ENCODE measurements around the gene CFAP77. TPM values are rescaled to one million over a fixed set of nuclear protein-coding genes. Genes with fewer than 3 reads are reported as not detected.

CFAP77 gene
- total RNA-seq, 4 donors from 2014 or later, result 0.44 TPM; not detected in 3

DNA sequence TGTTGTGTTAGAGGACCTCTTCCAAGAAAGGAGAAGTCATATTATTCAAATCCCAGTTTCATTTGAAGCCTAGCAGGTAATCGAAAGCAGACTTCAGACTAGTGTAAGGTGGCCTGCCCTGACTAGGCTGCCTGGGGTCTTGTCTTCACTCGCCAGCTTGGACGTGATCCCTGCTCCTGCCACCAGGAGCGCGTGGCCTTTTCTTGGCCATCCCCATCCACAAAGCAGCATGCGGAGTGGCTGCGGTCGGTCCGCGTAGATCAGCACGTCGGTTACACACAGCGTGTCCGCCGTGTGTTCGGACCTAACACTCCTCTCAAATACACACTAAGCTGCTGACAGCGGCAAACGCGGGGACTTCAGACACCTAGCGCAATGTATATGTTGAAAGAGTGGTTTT lies 37.3 kb downstream of the CFAP77 start:
- no peak for DNase-seq
- Histone ChIP-seq H3K27me3 (no peaks in the 10 kb centered on the region), H3K4me3 (replicated peaks in 1 of 3) (no peak overlapping the region), H3K4me1 (no peaks in the 10 kb centered on the region), H3K9me3 (no peaks in the 10 kb centered on the region), H3K27ac (no peak overlapping the region), H3K36me3 (no peaks in the 10 kb centered on the region)
- intact Hi-C loops (cut with DNase I), result no loop called here
- TF ChIP-seq CTCF (IDR thresholded peaks at IDR 0.05) (no peak), POLR2A (IDR thresholded peaks at IDR 0.05) (no peak)
- 75 to 79% methylated on average over 19 to 20 of the region's 20 CpGs for WGBS, 2 donors

DNA sequence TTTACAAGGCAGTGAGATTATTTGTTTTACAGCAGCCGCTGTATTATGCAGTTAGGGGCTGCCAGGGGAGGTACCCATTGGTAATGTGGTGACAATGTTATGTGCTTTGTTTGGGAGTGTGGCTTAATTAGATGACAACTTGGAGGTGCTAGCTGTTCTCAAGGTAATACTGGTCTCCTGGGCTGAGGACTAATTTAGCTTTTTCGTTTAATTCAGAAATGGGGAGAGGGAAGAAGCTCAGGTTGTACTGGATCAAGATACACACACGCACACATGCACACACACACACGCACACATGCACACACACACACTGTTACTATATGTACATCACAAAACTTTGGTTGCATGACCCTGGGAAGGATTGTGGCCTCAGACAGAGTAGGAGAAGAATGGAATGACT lies 37.9 kb downstream of the CFAP77 start:
- H3K9me3 ChIP-seq, result no peaks in the 10 kb centered on the region
- H3K27ac ChIP-seq, result no peak overlapping the region
- intact Hi-C loops (cut with DNase I), result no loop called here
- TF ChIP-seq POLR2A (IDR thresholded peaks at IDR 0.05) (no peak), CTCF (IDR thresholded peaks at IDR 0.05) (no peak)
- H3K36me3 ChIP-seq, result no peaks in the 10 kb centered on the region
- H3K4me1 ChIP-seq, result no peaks in the 10 kb centered on the region
- H3K27me3 ChIP-seq, result no peaks in the 10 kb centered on the region
- H3K4me3 ChIP-seq (replicated peaks in 1 of 3), result no peak overlapping the region
- 87 to 94% methylated on average over 4 of the region's 4 CpGs for WGBS, 2 donors
- no peak for DNase-seq

GRCh38 chr9:132451276-132451675 lies 41.3 kb downstream of the CFAP77 start:
- DNase-seq, result no peak
- intact Hi-C loops (cut with DNase I), result no loop called here
- no peaks in the 10 kb centered on the region for H3K36me3 ChIP-seq
- no peaks in the 10 kb centered on the region for H3K27me3 ChIP-seq
- 78 to 93% methylated on average over 10 of the region's 10 CpGs for WGBS, 2 donors
- no peak for TF ChIP-seq CTCF (IDR thresholded peaks at IDR 0.05)
- TF ChIP-seq POLR2A (IDR thresholded peaks at IDR 0.05), result no peak
- no peak overlapping the region for H3K27ac ChIP-seq
- H3K4me1 ChIP-seq, result no peaks in the 10 kb centered on the region
- H3K4me3 ChIP-seq (replicated peaks in 1 of 3), result no peak overlapping the region
- no peaks in the 10 kb centered on the region for H3K9me3 ChIP-seq

DNA sequence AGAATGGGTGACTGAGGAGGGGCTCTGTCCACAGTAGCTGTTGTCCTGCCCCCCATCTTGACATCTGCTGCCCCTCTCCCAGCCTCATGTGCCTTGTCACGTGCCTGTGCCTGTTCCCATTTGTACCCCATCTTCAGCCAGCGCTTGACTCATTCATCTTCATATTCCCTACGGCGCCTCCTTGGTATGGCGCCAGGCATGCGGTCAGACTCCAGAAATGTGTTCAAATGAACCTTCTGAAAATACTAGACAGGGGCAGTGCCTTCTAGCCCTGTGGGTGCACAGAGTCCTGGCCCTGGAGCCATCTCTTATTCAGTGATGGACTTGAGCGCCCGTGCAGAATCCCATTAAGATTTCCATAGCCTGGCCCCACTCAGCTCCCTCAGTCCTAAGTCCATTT lies 46.2 kb downstream of the CFAP77 start:
- no peaks in the 10 kb centered on the region for H3K36me3 ChIP-seq
- TF ChIP-seq POLR2A (IDR thresholded peaks at IDR 0.05) (no peak), CTCF (IDR thresholded peaks at IDR 0.05) (no peak)
- no peak for DNase-seq
- intact Hi-C loops (cut with DNase I), result no loop called here
- WGBS, 2 donors, result 84 to 90% methylated on average over 8 of the region's 8 CpGs
- no peak overlapping the region for H3K27ac ChIP-seq
- no peaks in the 10 kb centered on the region for H3K9me3 ChIP-seq
- no peak overlapping the region for H3K4me3 ChIP-seq (replicated peaks in 1 of 3)
- H3K27me3 ChIP-seq, result no peaks in the 10 kb centered on the region
- H3K4me1 ChIP-seq, result no peaks in the 10 kb centered on the region

GRCh38 chr9:132457504-132458236 lies 47.7 kb downstream of the CFAP77 start:
- TF ChIP-seq CTCF (IDR thresholded peaks at IDR 0.05) (no peak), POLR2A (IDR thresholded peaks at IDR 0.05) (no peak)
- no peak for DNase-seq
- WGBS, 2 donors, result 50 to 60% methylated on average over 36 of the region's 36 CpGs
- no peak overlapping the region for H3K27ac ChIP-seq
- no peak overlapping the region for H3K4me3 ChIP-seq (replicated peaks in 1 of 3)
- no peaks in the 10 kb centered on the region for H3K27me3 ChIP-seq
- H3K4me1 ChIP-seq, result no peaks in the 10 kb centered on the region
- H3K9me3 ChIP-seq, result no peaks in the 10 kb centered on the region
- H3K36me3 ChIP-seq, result no peaks in the 10 kb centered on the region
- intact Hi-C loops (cut with DNase I), result no loop called here
